ENCODE data around the gene OTUB2. TPM values are rescaled to one million over a fixed set of nuclear protein-coding genes. Genes with fewer than 3 reads are reported as not detected.

OTUB2 gene
- total RNA-seq, 1 experiment from 2014 or later, result 7.7 TPM

DNA sequence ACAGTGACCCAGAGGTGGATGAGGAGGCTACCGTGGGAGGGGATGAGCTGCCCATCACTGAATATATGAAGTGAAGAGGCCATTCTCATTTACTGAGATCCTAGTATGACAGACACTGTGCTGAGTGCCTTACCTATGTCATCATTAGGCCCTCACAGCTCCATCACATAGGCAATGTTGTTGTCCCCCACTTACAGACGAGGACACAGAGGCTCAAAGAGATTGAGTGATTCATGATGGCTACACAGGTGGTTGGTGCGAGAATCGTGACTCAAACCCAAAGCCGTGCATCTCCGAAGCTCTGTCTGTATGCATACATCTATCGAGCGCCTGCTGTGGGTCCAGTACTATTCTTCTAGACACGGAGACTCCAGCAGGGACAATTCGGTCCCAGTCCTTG, 34.9 kb upstream of the OTUB2 start:
- no peaks in the 10 kb centered on the region for H3K36me3 ChIP-seq (ENCODE audit: low read depth, low read length)
- no TSS peak for BruUV-seq (replicated peaks)
- no peaks in the 10 kb centered on the region for H3K79me2 ChIP-seq (ENCODE audit: low read length)
- H3K9me2 ChIP-seq (replicated peaks; ENCODE audit: low read length), result no peaks in the 10 kb centered on the region
- TF ChIP-seq EZH2phosphoT487 (IDR thresholded peaks at IDR 0.05; ENCODE audit: borderline replicate concordance, low read length) (no peak), EZH2 (IDR thresholded peaks at IDR 0.05; ENCODE audit: low read length, unreplicated experiment) (no peak)
- TF ChIP-seq, protein P1, sequence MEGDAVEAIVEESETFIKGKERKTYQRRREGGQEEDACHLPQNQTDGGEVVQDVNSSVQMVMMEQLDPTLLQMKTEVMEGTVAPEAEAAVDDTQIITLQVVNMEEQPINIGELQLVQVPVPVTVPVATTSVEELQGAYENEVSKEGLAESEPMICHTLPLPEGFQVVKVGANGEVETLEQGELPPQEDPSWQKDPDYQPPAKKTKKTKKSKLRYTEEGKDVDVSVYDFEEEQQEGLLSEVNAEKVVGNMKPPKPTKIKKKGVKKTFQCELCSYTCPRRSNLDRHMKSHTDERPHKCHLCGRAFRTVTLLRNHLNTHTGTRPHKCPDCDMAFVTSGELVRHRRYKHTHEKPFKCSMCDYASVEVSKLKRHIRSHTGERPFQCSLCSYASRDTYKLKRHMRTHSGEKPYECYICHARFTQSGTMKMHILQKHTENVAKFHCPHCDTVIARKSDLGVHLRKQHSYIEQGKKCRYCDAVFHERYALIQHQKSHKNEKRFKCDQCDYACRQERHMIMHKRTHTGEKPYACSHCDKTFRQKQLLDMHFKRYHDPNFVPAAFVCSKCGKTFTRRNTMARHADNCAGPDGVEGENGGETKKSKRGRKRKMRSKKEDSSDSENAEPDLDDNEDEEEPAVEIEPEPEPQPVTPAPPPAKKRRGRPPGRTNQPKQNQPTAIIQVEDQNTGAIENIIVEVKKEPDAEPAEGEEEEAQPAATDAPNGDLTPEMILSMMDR (conservative IDR thresholded peaks at IDR 0.05; ENCODE audit: low read depth, low read length), result no peak
- ATAC-seq (no peak), DNase-seq (no peak)
- H3K4me3 ChIP-seq (ENCODE audit: low read length), result no peak overlapping the region
- no peaks in the 10 kb centered on the region for H3K9me3 ChIP-seq (ENCODE audit: low read length)
- ChIA-PET CTCF (no interaction called here), POLR2A (ENCODE audit: unreplicated experiment) (no interaction called here)
- intact Hi-C loops (cut with micrococcal nuclease), result no loop called here
- no peak overlapping the region for H2AFZ ChIP-seq (ENCODE audit: low read length)
- no peaks in the 10 kb centered on the region for H3K27me3 ChIP-seq (ENCODE audit: low read length)
- H3F3A ChIP-seq (ENCODE audit: low read length, unreplicated experiment), result no peaks in the 10 kb centered on the region
- H3K4me1 ChIP-seq (ENCODE audit: insufficient read depth, low read length), result peaks cover 11% of the 10 kb centered on the region; the same call in 1 of the 2 replicates
- no peak overlapping the region for H3K27ac ChIP-seq (ENCODE audit: low read length)
- no peaks in the 10 kb centered on the region for H4K20me1 ChIP-seq (ENCODE audit: low read length)
- no peak overlapping the region for H3K9ac ChIP-seq (ENCODE audit: low read length)
- H3K4me2 ChIP-seq (ENCODE audit: low read length), result no peak overlapping the region

DNA sequence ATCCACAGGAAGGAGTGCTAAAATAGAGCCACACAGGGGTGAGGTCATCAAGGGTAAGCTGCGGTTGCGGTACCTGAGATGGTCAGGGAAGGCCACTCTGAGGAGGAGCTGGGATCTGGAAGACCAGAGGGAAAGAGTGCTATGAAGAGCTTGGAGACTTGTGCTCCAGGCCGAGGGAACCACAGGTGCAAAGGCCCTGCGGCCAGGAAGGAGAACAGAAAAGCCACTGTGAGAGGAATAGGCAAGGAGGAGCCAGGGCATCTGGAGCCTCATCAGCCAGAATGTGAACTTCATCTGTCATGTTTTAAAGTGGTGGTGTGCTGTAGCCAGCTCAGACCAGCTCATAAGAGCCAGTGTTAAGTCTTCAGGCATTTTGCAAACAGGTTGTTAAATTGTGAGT, 34.5 kb upstream of the OTUB2 start:
- no peak for DNase-seq
- Histone ChIP-seq H3K4me2 (ENCODE audit: low read length) (no peak overlapping the region), H3K27ac (ENCODE audit: low read length) (no peak overlapping the region), H3K27me3 (ENCODE audit: low read length) (no peaks in the 10 kb centered on the region), H3K9me3 (ENCODE audit: low read length) (no peaks in the 10 kb centered on the region), H3K9ac (ENCODE audit: low read length) (no peak overlapping the region), H3K36me3 (ENCODE audit: low read depth, low read length) (no peaks in the 10 kb centered on the region), H4K20me1 (ENCODE audit: low read length) (no peaks in the 10 kb centered on the region), H3K9me2 (replicated peaks; ENCODE audit: low read length) (no peaks in the 10 kb centered on the region), H3K4me3 (ENCODE audit: low read length) (no peak overlapping the region), H3F3A (ENCODE audit: low read length, unreplicated experiment) (no peaks in the 10 kb centered on the region), H3K79me2 (ENCODE audit: low read length) (no peaks in the 10 kb centered on the region), H2AFZ (ENCODE audit: low read length) (no peak overlapping the region), H3K4me1 (ENCODE audit: insufficient read depth, low read length) (peaks cover 11% of the 10 kb centered on the region; the same call in 1 of the 2 replicates)
- BruUV-seq (replicated peaks), result no TSS peak
- intact Hi-C loops (cut with micrococcal nuclease), result no loop called here
- ChIA-PET CTCF (no interaction called here), POLR2A (ENCODE audit: unreplicated experiment) (no interaction called here)
- TF ChIP-seq EZH2 (IDR thresholded peaks at IDR 0.05; ENCODE audit: low read length, unreplicated experiment) (no peak), EZH2phosphoT487 (IDR thresholded peaks at IDR 0.05; ENCODE audit: borderline replicate concordance, low read length) (no peak)
- TF ChIP-seq, protein P1 (conservative IDR thresholded peaks at IDR 0.05; ENCODE audit: low read depth, low read length), result no peak
- ATAC-seq, result no peak

DNA sequence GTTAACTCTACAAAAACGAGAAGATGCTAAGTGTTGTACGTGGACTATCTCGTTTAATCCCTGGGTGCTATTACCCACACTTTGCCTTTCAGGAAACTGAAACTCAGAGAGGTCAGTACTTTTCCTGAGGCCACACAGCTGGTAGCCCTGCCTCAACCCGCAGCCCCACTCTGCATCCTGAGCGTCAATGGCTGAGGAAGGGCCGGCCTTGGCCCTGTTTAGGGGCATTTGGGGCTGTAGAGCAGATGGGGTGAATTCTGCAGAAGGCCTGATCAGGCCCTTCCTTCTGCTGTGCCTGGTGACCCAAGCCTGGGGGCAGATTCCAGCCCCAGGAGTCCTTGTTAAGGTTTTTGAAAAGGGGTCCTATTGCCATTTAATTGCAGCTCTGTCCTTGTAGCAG, 32.8 kb upstream of the OTUB2 start:
- Histone ChIP-seq H3K9me2 (replicated peaks; ENCODE audit: low read length) (no peaks in the 10 kb centered on the region), H4K20me1 (ENCODE audit: low read length) (no peaks in the 10 kb centered on the region), H3K79me2 (ENCODE audit: low read length) (no peaks in the 10 kb centered on the region), H3K27me3 (ENCODE audit: low read length) (no peaks in the 10 kb centered on the region), H2AFZ (ENCODE audit: low read length) (no peak overlapping the region), H3K4me3 (ENCODE audit: low read length) (no peak overlapping the region), H3F3A (ENCODE audit: low read length, unreplicated experiment) (no peaks in the 10 kb centered on the region), H3K27ac (ENCODE audit: low read length) (no peak overlapping the region), H3K9ac (ENCODE audit: low read length) (no peak overlapping the region), H3K9me3 (ENCODE audit: low read length) (no peaks in the 10 kb centered on the region), H3K36me3 (ENCODE audit: low read depth, low read length) (no peaks in the 10 kb centered on the region), H3K4me2 (ENCODE audit: low read length) (no peak overlapping the region), H3K4me1 (ENCODE audit: insufficient read depth, low read length) (peaks cover 16% of the 10 kb centered on the region; the same call in 1 of the 2 replicates)
- POLR2A ChIA-PET (ENCODE audit: unreplicated experiment), result no interaction called here
- CTCF ChIA-PET, result no interaction called here
- no TSS peak for BruUV-seq (replicated peaks)
- TF ChIP-seq, protein P1 (conservative IDR thresholded peaks at IDR 0.05; ENCODE audit: low read depth, low read length), result no peak
- TF ChIP-seq EZH2 (IDR thresholded peaks at IDR 0.05; ENCODE audit: low read length, unreplicated experiment) (no peak), EZH2phosphoT487 (IDR thresholded peaks at IDR 0.05; ENCODE audit: borderline replicate concordance, low read length) (no peak)
- no peak for ATAC-seq
- intact Hi-C loops (cut with micrococcal nuclease), result no loop called here
- DNase-seq, result no peak

All from PC-3 (cell line).